H9 (cell line): ENCODE measurements around the gene CCDC93. TPM values are rescaled to one million over a fixed set of nuclear protein-coding genes. Genes with fewer than 3 reads are reported as not detected.

ENCODE experiments used
- DNase-seq: peaks from one replicate; pipeline ENCODE4 v3.0.0-alpha.2; 2017
- H2AFZ ChIP-seq: one replicate; pipeline ENCODE4 v1.6.1; 2013; ENCODE audit warnings: mild to moderate bottlenecking, low read length, control low read depth, moderate library complexity
- H2AK5ac ChIP-seq: 2 replicates; pipeline ENCODE4 v1.6.1; 2013; ENCODE audit warnings: low read length, control low read depth, mixed read lengths; ENCODE audit not compliant: insufficient read length
- H2BK120ac ChIP-seq: one replicate; pipeline ENCODE4 v1.6.1; 2013; ENCODE audit warnings: low read depth, mild to moderate bottlenecking, low read length, control low read depth, inconsistent platforms; ENCODE audit not compliant: poor library complexity, severe bottlenecking
- H2BK12ac ChIP-seq: 2 replicates; pipeline ENCODE4 v1.6.1; 2013; ENCODE audit warnings: low read length, control low read depth, mixed read lengths, low read depth; ENCODE audit not compliant: insufficient read length
- H2BK15ac ChIP-seq: 2 replicates; pipeline ENCODE4 v1.6.1; 2013; ENCODE audit warnings: low read depth, low read length, control low read depth
- H2BK20ac ChIP-seq: one replicate; pipeline ENCODE4 v1.6.1; 2013; ENCODE audit warnings: low read depth, mild to moderate bottlenecking, low read length, control low read depth, inconsistent platforms; ENCODE audit not compliant: poor library complexity, severe bottlenecking
- H2BK5ac ChIP-seq: 2 replicates; pipeline ENCODE4 v1.6.1; 2013; ENCODE audit warnings: low read length, control low read depth, mixed read lengths; ENCODE audit not compliant: insufficient read length
- H3K14ac ChIP-seq: 2 replicates; pipeline ENCODE4 v1.6.1; 2013; ENCODE audit warnings: low read length, control low read depth; ENCODE audit not compliant: insufficient read depth
- H3K18ac ChIP-seq: 2 replicates; pipeline ENCODE4 v1.6.1; 2013; ENCODE audit warnings: low read depth, mild to moderate bottlenecking, mixed read lengths, low read length, control low read depth; ENCODE audit not compliant: insufficient read length
- H3K23ac ChIP-seq: 2 replicates; pipeline ENCODE4 v1.6.1; 2013; ENCODE audit warnings: low read length, control low read depth, mixed read lengths, low read depth; ENCODE audit not compliant: insufficient read length
- H3K23me2 ChIP-seq: 2 replicates; pipeline ENCODE4 v1.6.1; 2013; ENCODE audit warnings: low read depth, mild to moderate bottlenecking, mixed read lengths, low read length, control low read depth; ENCODE audit not compliant: insufficient read length, poor library complexity, severe bottlenecking
- H3K27ac ChIP-seq: 2 replicates; pipeline ENCODE4 v1.5.1; 2013; ENCODE audit warnings: low read length, control low read depth, mixed read lengths, low read depth; ENCODE audit not compliant: insufficient read length
- H3K27me3 ChIP-seq: 2 replicates; pipeline ENCODE4 v1.6.1; 2013; ENCODE audit warnings: low read length, control low read depth, inconsistent platforms; ENCODE audit not compliant: insufficient read depth
- H3K4ac ChIP-seq: 2 replicates; pipeline ENCODE4 v1.6.1; 2013; ENCODE audit warnings: low read depth, mild to moderate bottlenecking, control low read depth, inconsistent platforms, low read length, moderate library complexity
- H3K4me1 ChIP-seq: 2 replicates; pipeline ENCODE4 v1.6.1; 2013; ENCODE audit warnings: low read length, control low read depth, inconsistent platforms; ENCODE audit not compliant: insufficient read depth
- H3K4me2 ChIP-seq: 2 replicates; pipeline ENCODE4 v1.6.1; 2013; ENCODE audit warnings: low read length, control low read depth, mixed read lengths; ENCODE audit not compliant: insufficient read length, insufficient read depth
- H3K56ac ChIP-seq: 2 replicates; pipeline ENCODE4 v1.6.1; 2013; ENCODE audit warnings: low read depth, mild to moderate bottlenecking, mixed read lengths, low read length, control low read depth; ENCODE audit not compliant: insufficient read length
- H3K79me1 ChIP-seq: 2 replicates; pipeline ENCODE4 v1.6.1; 2013; ENCODE audit warnings: low read depth, mild to moderate bottlenecking, moderate library complexity, low read length, control low read depth, inconsistent platforms; ENCODE audit not compliant: insufficient read depth, poor library complexity, severe bottlenecking
- H3K79me2 ChIP-seq: 2 replicates; pipeline ENCODE4 v1.6.1; 2013; ENCODE audit warnings: low read length, control low read depth, inconsistent platforms; ENCODE audit not compliant: insufficient read depth
- H3K9ac ChIP-seq: 2 replicates; pipeline ENCODE4 v1.6.1; 2013; ENCODE audit warnings: low read length, control low read depth, mixed read lengths; ENCODE audit not compliant: insufficient read length; ENCODE audit errors: extremely low read depth
- H3K9me3 ChIP-seq: one replicate; pipeline ENCODE4 v1.6.1; 2013; ENCODE audit warnings: low read depth, low read length, inconsistent platforms; ENCODE audit not compliant: control insufficient read depth
- H3T11ph ChIP-seq: one replicate; pipeline ENCODE4 v1.6.1; 2013; ENCODE audit warnings: mild to moderate bottlenecking, low read length, control low read depth, inconsistent platforms
- H4K20me1 ChIP-seq: one replicate; pipeline ENCODE4 v1.6.1; 2013; ENCODE audit not compliant: control insufficient read depth, insufficient read length, insufficient read depth
- H4K5ac ChIP-seq: 2 replicates; pipeline ENCODE4 v1.6.1; 2013; ENCODE audit warnings: low read depth, mild to moderate bottlenecking, mixed read lengths, low read length, control low read depth; ENCODE audit not compliant: insufficient read length
- H4K8ac ChIP-seq: replicated peaks from 2 replicates; pipeline ENCODE4 v1.6.1; 2013; ENCODE audit warnings: low read length, control low read depth, mixed read lengths, low read depth; ENCODE audit not compliant: insufficient read length
- H4K91ac ChIP-seq: 2 replicates; pipeline ENCODE4 v1.6.1; 2013; ENCODE audit warnings: low read depth, mild to moderate bottlenecking, moderate library complexity, mixed read lengths, low read length, control low read depth; ENCODE audit not compliant: insufficient read length
- H3K27ac Mint-ChIP-seq, 3 experiments: 2 replicates in 2 of 3; 3 replicates in 1 of 3; pipeline ENCODE4 v1.8.0; 2020 to 2021; ENCODE audit warnings: mixed read lengths in 3 of 3, mild to moderate bottlenecking in 1 of 3, moderate library complexity in 1 of 3
- H3K27me3 Mint-ChIP-seq: 2 replicates; pipeline ENCODE4 v1.8.0; 2021; ENCODE audit warnings: low read depth, mild to moderate bottlenecking, moderate library complexity, mixed read lengths
- H3K36me3 Mint-ChIP-seq, 3 experiments: 2 replicates in 2 of 3; 3 replicates in 1 of 3; pipeline ENCODE4 v1.8.0; 2020 to 2021; ENCODE audit warnings: low read depth in 3 of 3, mixed read lengths in 3 of 3; ENCODE audit not compliant: insufficient read depth in 1 of 3
- H3K4me1 Mint-ChIP-seq, 2 experiments: 2 replicates each; pipeline ENCODE4 v1.8.0; 2020; ENCODE audit warnings: mixed read lengths in 2 of 2
- H3K4me3 Mint-ChIP-seq, 2 experiments: 2 replicates in 1 of 2; 3 replicates in 1 of 2; pipeline ENCODE4 v1.8.0; 2020 to 2021; ENCODE audit warnings: mild to moderate bottlenecking in 2 of 2, mixed read lengths in 2 of 2, moderate library complexity in 1 of 2
- H3K9me3 Mint-ChIP-seq, 2 experiments: 2 replicates in 1 of 2; 3 replicates in 1 of 2; pipeline ENCODE4 v1.8.0; 2020; ENCODE audit warnings: mild to moderate bottlenecking in 2 of 2, mixed read lengths in 2 of 2, moderate library complexity in 1 of 2
- CTCF ChIP-seq: fragments of 200-600 bp; sonication (generic); conservative IDR thresholded peaks from 3 replicates; pipeline ENCODE4 v1.8.0; 2021; ENCODE audit warnings: antibody characterized with exemption, mild to moderate bottlenecking
- WGBS: extraction: QIAGEN DNeasy Blood & Tissue Kit; methylation state at CpG from one replicate; pipeline ENCODE4 v1.1.7; 2013; ENCODE audit warnings: missing lambda C conversion rate, low lambda C conversion rate, mixed read lengths; ENCODE audit not compliant: insufficient read length; ENCODE audit errors: extremely low coverage; 5-methylcytosine and 5-hydroxymethylcytosine counted together
- total RNA-seq: library from RNA; stranded (reverse); gene quantifications from 2 replicates; pipeline ENCODE4 v1.2.1, GENCODE V29; 2021

The CCDC93 gene
- total RNA-seq, 1 experiment from 2014 or later = 16.4 TPM

GRCh38 chr2:118050974-118051373, 37.1 kb upstream of the CCDC93 start:
- Histone ChIP-seq H3K23me2 (no peaks in the 10 kb centered on the region), H3K27ac (no peak overlapping the region), H3K56ac (no peak overlapping the region), H3K4me2 (no peak overlapping the region), H2BK20ac (no peak overlapping the region), H2BK5ac (no peak overlapping the region), H3K4me1 (no peaks in the 10 kb centered on the region), H3K23ac (no peak overlapping the region), H4K8ac (no peak overlapping the region), H3K18ac (no peak overlapping the region), H3K14ac (no peak overlapping the region), H4K91ac (no peak overlapping the region), H4K5ac (no peak overlapping the region), H2BK120ac (no peak overlapping the region), H3K9me3 (no peaks in the 10 kb centered on the region), H2BK15ac (no peak overlapping the region), H2AK5ac (no peak overlapping the region), H3K79me1 (no peaks in the 10 kb centered on the region), H4K20me1 (no peaks in the 10 kb centered on the region), H3K27me3 (no peaks in the 10 kb centered on the region), H3T11ph (no peak overlapping the region), H2AFZ (no peak overlapping the region), H3K79me2 (no peaks in the 10 kb centered on the region), H3K4ac (no peak overlapping the region), H3K9ac (no peak overlapping the region), H2BK12ac (no peak overlapping the region)
- Mint-ChIP-seq H3K9me3 (no peaks in the 10 kb centered on the region), H3K4me3 (no peak overlapping the region), H3K36me3 (no peaks in the 10 kb centered on the region), H3K27me3 (peaks cover 4% of the 10 kb centered on the region; the same call in 1 of the 2 replicates), H3K4me1 (peaks cover 5 to 10% of the 10 kb centered on the region in 2 experiments), H3K27ac (no peak overlapping the region)
- WGBS = no CpG with 5 or more reads among the region's 2 CpGs
- DNase-seq = no peak
- TF ChIP-seq CTCF = no peak
